ENCODE results near the gene CNTNAP2.

Gene CNTNAP2

GRCh38 chr7:147659036-147659995 is 1542.7 kb downstream of the CNTNAP2 start:
- H3K27ac ChIP-seq (ENCODE audit: low read depth in 2 of 2, low read length in 2 of 2): no peak overlapping the region
- H3K9ac ChIP-seq (ENCODE audit: low read depth in 1 of 2, low read length in 2 of 2): no peak overlapping the region
- no peaks in the 10 kb centered on the region for H3K9me3 ChIP-seq (ENCODE audit: control insufficient read depth in 2 of 2, low read length in 2 of 2)
- no peak overlapping the region for H3K4me3 ChIP-seq (ENCODE audit: low read length in 2 of 2)
- no peaks in the 10 kb centered on the region for H3K4me1 ChIP-seq (ENCODE audit: control insufficient read depth in 2 of 2, insufficient read depth in 2 of 2, low read length in 2 of 2)
- H3K36me3 ChIP-seq (ENCODE audit: control insufficient read depth in 2 of 2, insufficient read depth in 2 of 2, low read length in 2 of 2): no peaks in the 10 kb centered on the region
- no peaks in the 10 kb centered on the region for H3K27me3 ChIP-seq (ENCODE audit: control insufficient read depth in 2 of 2, insufficient read depth in 2 of 2, low read length in 2 of 2)

GRCh38 chr7:147664541-147664940 is 1547.9 kb downstream of the CNTNAP2 start:
- Histone ChIP-seq H3K4me3 (ENCODE audit: low read length in 2 of 2) (no peak overlapping the region), H3K9me3 (ENCODE audit: control insufficient read depth in 2 of 2, low read length in 2 of 2) (no peaks in the 10 kb centered on the region), H3K4me1 (ENCODE audit: control insufficient read depth in 2 of 2, insufficient read depth in 2 of 2, low read length in 2 of 2) (no peaks in the 10 kb centered on the region), H3K27ac (ENCODE audit: low read depth in 2 of 2, low read length in 2 of 2) (no peak overlapping the region), H3K36me3 (ENCODE audit: control insufficient read depth in 2 of 2, insufficient read depth in 2 of 2, low read length in 2 of 2) (no peaks in the 10 kb centered on the region), H3K27me3 (ENCODE audit: control insufficient read depth in 2 of 2, insufficient read depth in 2 of 2, low read length in 2 of 2) (no peaks in the 10 kb centered on the region), H3K9ac (ENCODE audit: low read depth in 1 of 2, low read length in 2 of 2) (no peak overlapping the region)

- Histone ChIP-seq H3K27me3 (ENCODE audit: control insufficient read depth in 2 of 2, insufficient read depth in 2 of 2, low read length in 2 of 2) (no peaks in the 10 kb centered on the region), H3K27ac (ENCODE audit: low read depth in 2 of 2, low read length in 2 of 2) (no peak overlapping the region), H3K4me1 (ENCODE audit: control insufficient read depth in 2 of 2, insufficient read depth in 2 of 2, low read length in 2 of 2) (no peaks in the 10 kb centered on the region), H3K36me3 (ENCODE audit: control insufficient read depth in 2 of 2, insufficient read depth in 2 of 2, low read length in 2 of 2) (no peaks in the 10 kb centered on the region), H3K4me3 (ENCODE audit: low read length in 2 of 2) (no peak overlapping the region), H3K9ac (ENCODE audit: low read depth in 1 of 2, low read length in 2 of 2) (no peak overlapping the region), H3K9me3 (ENCODE audit: control insufficient read depth in 2 of 2, low read length in 2 of 2) (no peaks in the 10 kb centered on the region)
These were observed 1554.2 kb downstream of the CNTNAP2 start for GRCh38 chr7:147670759-147671158.

GRCh38 chr7:147674705-147675104 is 1558.1 kb downstream of the CNTNAP2 start:
- H3K27ac ChIP-seq (ENCODE audit: low read depth in 2 of 2, low read length in 2 of 2): no peak overlapping the region
- no peaks in the 10 kb centered on the region for H3K27me3 ChIP-seq (ENCODE audit: control insufficient read depth in 2 of 2, insufficient read depth in 2 of 2, low read length in 2 of 2)
- no peak overlapping the region for H3K9ac ChIP-seq (ENCODE audit: low read depth in 1 of 2, low read length in 2 of 2)
- H3K9me3 ChIP-seq (ENCODE audit: control insufficient read depth in 2 of 2, low read length in 2 of 2): no peaks in the 10 kb centered on the region
- H3K4me1 ChIP-seq (ENCODE audit: control insufficient read depth in 2 of 2, insufficient read depth in 2 of 2, low read length in 2 of 2): no peaks in the 10 kb centered on the region
- H3K36me3 ChIP-seq (ENCODE audit: control insufficient read depth in 2 of 2, insufficient read depth in 2 of 2, low read length in 2 of 2): no peaks in the 10 kb centered on the region
- H3K4me3 ChIP-seq (ENCODE audit: low read length in 2 of 2): no peak overlapping the region

GRCh38 chr7:147678943-147679342 is 1562.3 kb downstream of the CNTNAP2 start:
- H3K36me3 ChIP-seq (ENCODE audit: control insufficient read depth in 2 of 2, insufficient read depth in 2 of 2, low read length in 2 of 2): no peaks in the 10 kb centered on the region
- no peak overlapping the region for H3K4me3 ChIP-seq (ENCODE audit: low read length in 2 of 2)
- H3K27ac ChIP-seq (ENCODE audit: low read depth in 2 of 2, low read length in 2 of 2): no peak overlapping the region
- H3K9ac ChIP-seq (ENCODE audit: low read depth in 1 of 2, low read length in 2 of 2): no peak overlapping the region
- no peaks in the 10 kb centered on the region for H3K9me3 ChIP-seq (ENCODE audit: control insufficient read depth in 2 of 2, low read length in 2 of 2)
- no peaks in the 10 kb centered on the region for H3K27me3 ChIP-seq (ENCODE audit: control insufficient read depth in 2 of 2, insufficient read depth in 2 of 2, low read length in 2 of 2)
- H3K4me1 ChIP-seq (ENCODE audit: control insufficient read depth in 2 of 2, insufficient read depth in 2 of 2, low read length in 2 of 2): no peaks in the 10 kb centered on the region

- Histone ChIP-seq H3K4me3 (ENCODE audit: low read length in 2 of 2) (no peak overlapping the region), H3K27me3 (ENCODE audit: control insufficient read depth in 2 of 2, insufficient read depth in 2 of 2, low read length in 2 of 2) (no peaks in the 10 kb centered on the region)
These were observed 1564.9 kb downstream of the CNTNAP2 start for GRCh38 chr7:147681530-147681929.

GRCh38 chr7:147700702-147701101 is 1584.1 kb downstream of the CNTNAP2 start:
- no peak overlapping the region for H3K27ac ChIP-seq (ENCODE audit: low read depth in 2 of 2, low read length in 2 of 2)
- H3K27me3 ChIP-seq (ENCODE audit: control insufficient read depth in 2 of 2, insufficient read depth in 2 of 2, low read length in 2 of 2): no peaks in the 10 kb centered on the region
- no peaks in the 10 kb centered on the region for H3K9me3 ChIP-seq (ENCODE audit: control insufficient read depth in 2 of 2, low read length in 2 of 2)
- H3K9ac ChIP-seq (ENCODE audit: low read depth in 1 of 2, low read length in 2 of 2): no peak overlapping the region
- H3K36me3 ChIP-seq (ENCODE audit: control insufficient read depth in 2 of 2, insufficient read depth in 2 of 2, low read length in 2 of 2): no peaks in the 10 kb centered on the region
- no peak overlapping the region for H3K4me3 ChIP-seq (ENCODE audit: low read length in 2 of 2)
- H3K4me1 ChIP-seq (ENCODE audit: control insufficient read depth in 2 of 2, insufficient read depth in 2 of 2, low read length in 2 of 2): no peaks in the 10 kb centered on the region

More at GRCh38 chr7:147681530-147681929, 1564.9 kb downstream of the CNTNAP2 start:
- Histone ChIP-seq H3K27ac (ENCODE audit: low read depth in 2 of 2, low read length in 2 of 2) (no peak overlapping the region), H3K36me3 (ENCODE audit: control insufficient read depth in 2 of 2, insufficient read depth in 2 of 2, low read length in 2 of 2) (no peaks in the 10 kb centered on the region), H3K9ac (ENCODE audit: low read depth in 1 of 2, low read length in 2 of 2) (no peak overlapping the region), H3K9me3 (ENCODE audit: control insufficient read depth in 2 of 2, low read length in 2 of 2) (no peaks in the 10 kb centered on the region), H3K4me1 (ENCODE audit: control insufficient read depth in 2 of 2, insufficient read depth in 2 of 2, low read length in 2 of 2) (no peaks in the 10 kb centered on the region)

- Histone ChIP-seq H3K4me1 (ENCODE audit: control insufficient read depth in 2 of 2, insufficient read depth in 2 of 2, low read length in 2 of 2) (no peaks in the 10 kb centered on the region), H3K9me3 (ENCODE audit: control insufficient read depth in 2 of 2, low read length in 2 of 2) (peaks cover 0 to 3% of the 10 kb centered on the region in 2 donors), H3K27ac (ENCODE audit: low read depth in 2 of 2, low read length in 2 of 2) (no peak overlapping the region), H3K9ac (ENCODE audit: low read depth in 1 of 2, low read length in 2 of 2) (no peak overlapping the region), H3K27me3 (ENCODE audit: control insufficient read depth in 2 of 2, insufficient read depth in 2 of 2, low read length in 2 of 2) (no peaks in the 10 kb centered on the region), H3K4me3 (ENCODE audit: low read length in 2 of 2) (no peak overlapping the region), H3K36me3 (ENCODE audit: control insufficient read depth in 2 of 2, insufficient read depth in 2 of 2, low read length in 2 of 2) (no peaks in the 10 kb centered on the region)
These were observed 1591.3 kb downstream of the CNTNAP2 start for GRCh38 chr7:147707926-147708325.

GRCh38 chr7:147708871-147709270 is 1592.3 kb downstream of the CNTNAP2 start:
- H3K27me3 ChIP-seq (ENCODE audit: control insufficient read depth in 2 of 2, insufficient read depth in 2 of 2, low read length in 2 of 2): no peaks in the 10 kb centered on the region
- H3K36me3 ChIP-seq (ENCODE audit: control insufficient read depth in 2 of 2, insufficient read depth in 2 of 2, low read length in 2 of 2): no peaks in the 10 kb centered on the region
- H3K4me3 ChIP-seq (ENCODE audit: low read length in 2 of 2): no peak overlapping the region
- no peak overlapping the region for H3K9ac ChIP-seq (ENCODE audit: low read depth in 1 of 2, low read length in 2 of 2)
- no peaks in the 10 kb centered on the region for H3K4me1 ChIP-seq (ENCODE audit: control insufficient read depth in 2 of 2, insufficient read depth in 2 of 2, low read length in 2 of 2)
- no peak overlapping the region for H3K27ac ChIP-seq (ENCODE audit: low read depth in 2 of 2, low read length in 2 of 2)
- H3K9me3 ChIP-seq (ENCODE audit: control insufficient read depth in 2 of 2, low read length in 2 of 2): peaks cover 0 to 3% of the 10 kb centered on the region in 2 donors

- Histone ChIP-seq H3K27ac (ENCODE audit: low read depth in 2 of 2, low read length in 2 of 2) (no peak overlapping the region), H3K4me3 (ENCODE audit: low read length in 2 of 2) (no peak overlapping the region), H3K36me3 (ENCODE audit: control insufficient read depth in 2 of 2, insufficient read depth in 2 of 2, low read length in 2 of 2) (no peaks in the 10 kb centered on the region), H3K9me3 (ENCODE audit: control insufficient read depth in 2 of 2, low read length in 2 of 2) (peaks cover 0 to 3% of the 10 kb centered on the region in 2 donors), H3K27me3 (ENCODE audit: control insufficient read depth in 2 of 2, insufficient read depth in 2 of 2, low read length in 2 of 2) (no peaks in the 10 kb centered on the region), H3K4me1 (ENCODE audit: control insufficient read depth in 2 of 2, insufficient read depth in 2 of 2, low read length in 2 of 2) (no peaks in the 10 kb centered on the region), H3K9ac (ENCODE audit: low read depth in 1 of 2, low read length in 2 of 2) (no peak overlapping the region)
These were observed 1594.8 kb downstream of the CNTNAP2 start for GRCh38 chr7:147711447-147711846.
